ENCODE results near the gene RTP3. TPM values are rescaled to one million over a fixed set of nuclear protein-coding genes. Genes with fewer than 3 reads are reported as not detected.
A peak's percentile ranks its signal among the peaks of the same experiment; 100 is the strongest.
"Not testable (repeated sequence)": the region's sequence is repeated elsewhere in the genome, so short reads cannot be mapped to it uniquely, and the experiment has no call there.

The RTP3 gene
- total RNA-seq, 1 donor from 2014 or later: not detected

- DNase-seq (ENCODE audit: low read depth) (no peak), FAIRE-seq (no peak)
Observed at GRCh38 chr3:46519952-46520351, 22.2 kb downstream of the RTP3 start.

GRCh38 chr3:46520531-46520930 lies 22.8 kb downstream of the RTP3 start:
- TF ChIP-seq CTCF (IDR thresholded peaks at IDR 0.05; ENCODE audit: insufficient read depth, low read length, severe bottlenecking): no peak
- no peak overlapping the region for H3K4me3 ChIP-seq (ENCODE audit: low read depth, low read length)

More at GRCh38 chr3:46519952-46520351, 22.2 kb downstream of the RTP3 start:
- no peak overlapping the region for H3K4me3 ChIP-seq (ENCODE audit: low read depth, low read length)
- H3K36me3 ChIP-seq (ENCODE audit: control insufficient read depth, insufficient read depth, low read length): no peaks in the 10 kb centered on the region
- H3K27me3 ChIP-seq (ENCODE audit: control insufficient read depth, insufficient read depth, low read length): no peaks in the 10 kb centered on the region
- no peak for TF ChIP-seq CTCF (IDR thresholded peaks at IDR 0.05; ENCODE audit: insufficient read depth, low read length, severe bottlenecking)

GRCh38 chr3:46521096-46521495 lies 23.3 kb downstream of the RTP3 start:
- H3K27me3 ChIP-seq (ENCODE audit: control insufficient read depth, insufficient read depth, low read length): no peaks in the 10 kb centered on the region
- H3K4me3 ChIP-seq (ENCODE audit: low read depth, low read length): no peak overlapping the region
- no peaks in the 10 kb centered on the region for H3K36me3 ChIP-seq (ENCODE audit: control insufficient read depth, insufficient read depth, low read length)
- FAIRE-seq: no peak
- DNase-seq (ENCODE audit: low read depth): no peak
- no peak for TF ChIP-seq CTCF (IDR thresholded peaks at IDR 0.05; ENCODE audit: insufficient read depth, low read length, severe bottlenecking)

More at GRCh38 chr3:46520531-46520930, 22.8 kb downstream of the RTP3 start:
- Histone ChIP-seq H3K27me3 (ENCODE audit: control insufficient read depth, insufficient read depth, low read length) (no peaks in the 10 kb centered on the region), H3K36me3 (ENCODE audit: control insufficient read depth, insufficient read depth, low read length) (no peaks in the 10 kb centered on the region)
- DNase-seq (ENCODE audit: low read depth): peak; percentile 49
- FAIRE-seq: no peak

GRCh38 chr3:46522201-46522600 lies 24.4 kb downstream of the RTP3 start:
- H3K4me3 ChIP-seq (ENCODE audit: low read depth, low read length); FAIRE-seq; H3K27me3 ChIP-seq (ENCODE audit: control insufficient read depth, insufficient read depth, low read length); H3K36me3 ChIP-seq (ENCODE audit: control insufficient read depth, insufficient read depth, low read length); DNase-seq (ENCODE audit: low read depth): not testable (repeated sequence)

- Histone ChIP-seq H3K4me3 (ENCODE audit: low read depth, low read length) (no peak overlapping the region), H3K27me3 (ENCODE audit: control insufficient read depth, insufficient read depth, low read length) (no peaks in the 10 kb centered on the region), H3K36me3 (ENCODE audit: control insufficient read depth, insufficient read depth, low read length) (no peaks in the 10 kb centered on the region)
- no peak for DNase-seq (ENCODE audit: low read depth)
- peak; percentile 18 for FAIRE-seq
- no peak for TF ChIP-seq CTCF (IDR thresholded peaks at IDR 0.05; ENCODE audit: insufficient read depth, low read length, severe bottlenecking)
Observed at GRCh38 chr3:46523556-46523955, 25.8 kb downstream of the RTP3 start.

- TF ChIP-seq CTCF (IDR thresholded peaks at IDR 0.05; ENCODE audit: insufficient read depth, low read length, severe bottlenecking): no peak
- FAIRE-seq (no peak), DNase-seq (ENCODE audit: low read depth) (no peak)
- Histone ChIP-seq H3K36me3 (ENCODE audit: control insufficient read depth, insufficient read depth, low read length) (no peaks in the 10 kb centered on the region), H3K4me3 (ENCODE audit: low read depth, low read length) (no peak overlapping the region), H3K27me3 (ENCODE audit: control insufficient read depth, insufficient read depth, low read length) (no peaks in the 10 kb centered on the region)
Observed at GRCh38 chr3:46524008-46524407, 26.2 kb downstream of the RTP3 start.
